ENCODE measurements around the gene FYN. TPM values are rescaled to one million over a fixed set of nuclear protein-coding genes. Genes with fewer than 3 reads are reported as not detected.

FYN gene
- total and polyA plus RNA-seq, 2 of the 13 experiments (the other 11 are each of a cell fraction or from before 2014, with no cell fraction given): 15.5 to 24.6 TPM

DNA sequence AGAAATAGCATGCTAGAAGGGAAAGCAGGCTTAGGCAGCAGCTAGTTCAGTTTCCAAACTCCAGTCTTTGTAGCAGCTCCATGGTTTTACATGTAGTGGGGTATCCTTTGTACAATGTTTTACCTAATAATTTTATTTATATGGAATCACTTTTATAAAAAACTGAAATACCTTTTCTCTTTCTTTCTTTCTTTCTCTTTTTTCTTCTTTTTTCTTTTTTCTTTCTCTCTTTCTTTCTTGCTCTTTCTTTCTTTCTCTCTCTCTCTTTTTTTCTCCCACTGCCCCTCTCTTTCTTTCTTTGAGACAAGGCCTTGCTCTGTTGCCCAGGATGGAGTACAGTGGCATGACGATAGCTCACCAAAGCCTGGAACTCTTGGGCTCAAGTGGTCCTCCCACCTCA lies 41.4 kb upstream of the FYN start:
- no peak for DNase-seq (ENCODE audit: low spot score)
- Histone ChIP-seq H2AFZ (ENCODE audit: low read length) (no peak overlapping the region), H3K79me2 (ENCODE audit: insufficient read depth, low read length) (no peaks in the 10 kb centered on the region), H3K27ac (ENCODE audit: extremely low read length, insufficient read depth, low read length) (no peak overlapping the region), H3K4me2 (ENCODE audit: low read depth, low read length) (no peak overlapping the region), H3K9me3 (ENCODE audit: low read length) (no peaks in the 10 kb centered on the region), H3K9ac (ENCODE audit: insufficient read depth, low read depth, low read length) (no peak overlapping the region), H3K36me3 (replicated peaks in 1 of 2; ENCODE audit: control insufficient read depth in 1 of 2, insufficient read depth in 2 of 2, low read length in 2 of 2) (no peaks in the 10 kb centered on the region), H4K20me1 (ENCODE audit: insufficient read depth, low read length) (no peaks in the 10 kb centered on the region), H3K27me3 (ENCODE audit: control insufficient read depth in 1 of 2, insufficient read depth in 2 of 2, low read length in 2 of 2) (no peaks in the 10 kb centered on the region), H3K4me1 (ENCODE audit: insufficient read depth, low read length) (no peaks in the 10 kb centered on the region), H3K4me3 (replicated peaks in 1 of 3; ENCODE audit: insufficient read depth in 1 of 3, low read depth in 2 of 3, low read length in 3 of 3) (no peak overlapping the region)
- no TSS peak for BruUV-seq (replicated peaks)
- WGBS (ENCODE audit: low lambda C conversion rate): 86% methylated on average over 1 of the region's 1 CpG
- FAIRE-seq: no peak
- ATAC-seq: no peak
- in situ Hi-C loops (cut with HindIII; ENCODE audit: extremely low pct_ligation_motif_present, low pct_unique_long_range_greater_than_20kb) (no loop called here), intact Hi-C loops (cut with micrococcal nuclease; ENCODE audit: unreplicated experiment) (no loop called here)
- POLR2A ChIA-PET: no interaction called here
- CTCF ChIA-PET (ENCODE audit: low intra/inter-chr PET ratio, low total read pairs): no interaction called here
- TF ChIP-seq, protein P1, sequence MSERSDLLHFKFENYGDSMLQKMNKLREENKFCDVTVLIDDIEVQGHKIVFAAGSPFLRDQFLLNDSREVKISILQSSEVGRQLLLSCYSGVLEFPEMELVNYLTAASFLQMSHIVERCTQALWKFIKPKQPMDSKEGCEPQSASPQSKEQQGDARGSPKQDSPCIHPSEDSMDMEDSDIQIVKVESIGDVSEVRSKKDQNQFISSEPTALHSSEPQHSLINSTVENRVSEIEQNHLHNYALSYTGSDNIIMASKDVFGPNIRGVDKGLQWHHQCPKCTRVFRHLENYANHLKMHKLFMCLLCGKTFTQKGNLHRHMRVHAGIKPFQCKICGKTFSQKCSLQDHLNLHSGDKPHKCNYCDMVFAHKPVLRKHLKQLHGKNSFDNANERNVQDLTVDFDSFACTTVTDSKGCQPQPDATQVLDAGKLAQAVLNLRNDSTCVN (CRISPR knock-in tag; IDR thresholded peaks at IDR 0.05; ENCODE audit: borderline replicate concordance): no peak
- TF ChIP-seq SRSF9 (IDR thresholded peaks at IDR 0.05; ENCODE audit: borderline replicate concordance, insufficient read depth, low read depth, low read length, poor library complexity, severe bottlenecking) (peak; percentile 82), SMARCC2 (IDR thresholded peaks at IDR 0.05) (no peak), SNRNP70 (IDR thresholded peaks at IDR 0.05; ENCODE audit: low read depth, low read length) (0 out of 2 replicates have a peak, but pooled peaks have one; percentile 73), ZSCAN9 (CRISPR knock-in tag; IDR thresholded peaks at IDR 0.05; ENCODE audit: borderline replicate concordance) (no peak)
- TF ChIP-seq, protein P2, sequence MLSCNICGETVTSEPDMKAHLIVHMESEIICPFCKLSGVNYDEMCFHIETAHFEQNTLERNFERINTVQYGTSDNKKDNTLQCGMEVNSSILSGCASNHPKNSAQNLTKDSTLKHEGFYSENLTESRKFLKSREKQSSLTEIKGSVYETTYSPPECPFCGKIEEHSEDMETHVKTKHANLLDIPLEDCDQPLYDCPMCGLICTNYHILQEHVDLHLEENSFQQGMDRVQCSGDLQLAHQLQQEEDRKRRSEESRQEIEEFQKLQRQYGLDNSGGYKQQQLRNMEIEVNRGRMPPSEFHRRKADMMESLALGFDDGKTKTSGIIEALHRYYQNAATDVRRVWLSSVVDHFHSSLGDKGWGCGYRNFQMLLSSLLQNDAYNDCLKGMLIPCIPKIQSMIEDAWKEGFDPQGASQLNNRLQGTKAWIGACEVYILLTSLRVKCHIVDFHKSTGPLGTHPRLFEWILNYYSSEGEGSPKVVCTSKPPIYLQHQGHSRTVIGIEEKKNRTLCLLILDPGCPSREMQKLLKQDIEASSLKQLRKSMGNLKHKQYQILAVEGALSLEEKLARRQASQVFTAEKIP (CRISPR knock-in tag; IDR thresholded peaks at IDR 0.05; ENCODE audit: borderline replicate concordance): no peak

Measured in HepG2 (cell line).